Measurements from ENCODE around the gene IGF2BP1.
"Not testable (repeated sequence)": the region's sequence is repeated elsewhere in the genome, so short reads cannot be mapped to it uniquely, and the experiment has no call there.

Gene IGF2BP1

DNA sequence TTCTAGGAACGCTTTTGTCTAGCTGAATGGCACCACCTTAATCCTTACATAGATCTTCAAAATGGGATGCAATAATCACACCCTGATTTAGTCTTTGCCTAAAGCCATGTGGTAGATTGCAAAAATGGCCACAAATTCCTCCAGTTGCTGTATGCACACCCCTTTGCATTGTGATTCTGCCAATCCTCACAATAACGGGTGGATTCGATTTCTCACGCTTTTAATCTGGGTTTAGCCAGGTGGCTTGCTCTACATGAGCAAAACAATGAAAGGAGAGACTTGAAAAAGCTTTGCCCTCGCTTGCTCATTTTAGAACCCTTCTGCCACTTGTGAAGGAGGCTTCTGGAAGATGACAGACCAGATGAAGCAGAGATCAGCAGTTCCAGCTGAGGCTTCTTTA, 85.0 kb downstream of the IGF2BP1 start:
- H3K27me3 ChIP-seq (ENCODE audit: insufficient read depth, low read depth, severe bottlenecking), result no peaks in the 10 kb centered on the region
- no peak overlapping the region; the same call in 1 of the 2 replicates for H3K27ac ChIP-seq
- no peak overlapping the region for H3K4me3 ChIP-seq (ENCODE audit: low read depth, low read length)
- H3K9me3 ChIP-seq (ENCODE audit: severe bottlenecking), result peaks cover 12% of the 10 kb centered on the region
- no peak for DNase-seq
- H3K36me3 ChIP-seq, result no peaks in the 10 kb centered on the region
- TF ChIP-seq CTCF (IDR thresholded peaks at IDR 0.05; ENCODE audit: low read depth, low read length), result no peak

GRCh38 chr17:49085046-49085445, 87.9 kb downstream of the IGF2BP1 start:
- DNase-seq; H3K27ac ChIP-seq; H3K4me3 ChIP-seq (ENCODE audit: low read depth, low read length); H3K36me3 ChIP-seq; H3K9me3 ChIP-seq (ENCODE audit: severe bottlenecking); H3K27me3 ChIP-seq (ENCODE audit: insufficient read depth, low read depth, severe bottlenecking): not testable (repeated sequence)

DNA sequence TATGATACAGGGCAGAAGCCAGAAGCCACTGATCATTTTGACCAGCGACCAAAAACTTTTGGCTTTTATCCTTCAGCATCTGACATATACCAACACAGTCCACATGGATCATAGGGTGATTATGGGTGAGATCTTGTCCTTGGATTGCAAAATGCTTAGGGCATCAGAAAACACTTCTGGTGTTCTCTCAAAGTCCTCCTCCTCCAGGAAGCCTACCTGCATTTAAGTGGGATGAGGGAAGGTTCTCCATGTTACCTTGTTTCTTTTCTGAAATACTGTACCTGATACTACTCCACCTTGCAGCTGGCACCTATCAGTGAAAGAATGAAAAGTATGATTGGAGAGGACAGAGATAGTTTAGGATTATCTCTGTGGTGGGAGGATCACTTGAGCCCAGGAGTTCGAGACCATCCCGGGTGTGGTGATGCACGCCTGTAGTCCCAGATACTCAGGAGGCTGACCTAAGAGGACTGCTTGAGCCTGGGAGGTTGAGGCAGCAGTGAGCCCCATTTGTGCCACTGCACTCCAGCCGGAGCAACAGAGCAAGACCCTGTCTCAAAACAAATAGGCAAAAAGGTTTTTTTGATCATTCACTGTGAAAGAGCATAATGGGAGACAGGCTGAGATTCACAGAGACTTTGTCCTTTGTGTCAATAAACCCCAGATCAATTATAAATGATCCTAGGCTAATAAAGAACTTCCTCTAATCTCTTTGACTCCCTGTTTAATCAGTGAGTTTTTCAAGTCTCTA, 88.6 kb downstream of the IGF2BP1 start:
- TF ChIP-seq CTCF (IDR thresholded peaks at IDR 0.05; ENCODE audit: low read depth, low read length), result no peak
- H3K27me3 ChIP-seq (ENCODE audit: insufficient read depth, low read depth, severe bottlenecking), result no peaks in the 10 kb centered on the region
- no peak overlapping the region for H3K27ac ChIP-seq
- H3K36me3 ChIP-seq, result no peaks in the 10 kb centered on the region
- peaks cover 5% of the 10 kb centered on the region for H3K9me3 ChIP-seq (ENCODE audit: severe bottlenecking)
- DNase-seq, result no peak
- no peak overlapping the region for H3K4me3 ChIP-seq (ENCODE audit: low read depth, low read length)

DNA sequence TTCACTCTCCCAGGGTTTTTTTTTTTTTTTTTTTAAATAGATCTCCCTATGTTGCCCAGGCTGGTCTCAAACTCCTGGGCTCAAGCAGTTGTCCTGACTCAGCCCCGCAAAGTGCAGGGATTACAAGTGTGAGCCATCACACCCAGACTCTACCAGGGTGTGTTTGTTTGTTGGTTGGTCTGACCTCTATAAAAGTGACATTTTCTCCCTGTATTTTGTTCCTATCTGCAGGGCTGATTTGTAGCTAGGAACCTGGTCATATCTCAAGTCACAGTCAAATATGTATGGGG, 89.1 kb downstream of the IGF2BP1 start:
- Histone ChIP-seq H3K4me3 (ENCODE audit: low read depth, low read length) (no peak overlapping the region), H3K36me3 (no peaks in the 10 kb centered on the region), H3K9me3 (ENCODE audit: severe bottlenecking) (peaks cover 5% of the 10 kb centered on the region), H3K27me3 (ENCODE audit: insufficient read depth, low read depth, severe bottlenecking) (no peaks in the 10 kb centered on the region), H3K27ac (no peak overlapping the region)
- no peak for DNase-seq
- no peak for TF ChIP-seq CTCF (IDR thresholded peaks at IDR 0.05; ENCODE audit: low read depth, low read length)

DNA sequence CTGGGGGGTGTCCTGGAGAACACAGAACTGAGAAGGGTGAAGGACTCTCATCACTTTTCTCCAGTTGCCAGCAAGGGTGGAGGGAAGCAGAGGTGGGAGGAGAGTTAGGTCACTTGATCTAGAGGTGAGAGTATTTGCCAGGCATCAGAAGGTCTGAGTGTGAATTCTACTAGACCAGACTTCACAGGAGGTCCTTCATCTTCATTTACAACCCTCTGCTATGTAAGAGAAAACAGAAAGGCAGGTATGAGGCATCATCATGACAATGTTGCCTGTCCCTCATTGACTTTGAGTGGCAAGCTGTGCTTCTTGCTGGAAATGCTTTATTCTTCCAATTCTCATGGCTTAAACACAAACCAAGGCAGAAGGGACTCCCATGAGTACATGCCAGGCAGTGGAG, 89.5 kb downstream of the IGF2BP1 start:
- Histone ChIP-seq H3K27me3 (ENCODE audit: insufficient read depth, low read depth, severe bottlenecking) (no peaks in the 10 kb centered on the region), H3K4me3 (ENCODE audit: low read depth, low read length) (no peak overlapping the region), H3K36me3 (no peaks in the 10 kb centered on the region), H3K9me3 (ENCODE audit: severe bottlenecking) (peaks cover 5% of the 10 kb centered on the region), H3K27ac (no peak overlapping the region)
- TF ChIP-seq CTCF (IDR thresholded peaks at IDR 0.05; ENCODE audit: low read depth, low read length), result no peak
- DNase-seq, result no peak

GRCh38 chr17:49089094-49089493, 91.9 kb downstream of the IGF2BP1 start:
- TF ChIP-seq CTCF (IDR thresholded peaks at IDR 0.05; ENCODE audit: low read depth, low read length), result no peak
- no peak for DNase-seq
- Histone ChIP-seq H3K27ac (no peak overlapping the region), H3K9me3 (ENCODE audit: severe bottlenecking) (peaks cover 5% of the 10 kb centered on the region), H3K36me3 (no peaks in the 10 kb centered on the region), H3K4me3 (ENCODE audit: low read depth, low read length) (no peak overlapping the region), H3K27me3 (ENCODE audit: insufficient read depth, low read depth, severe bottlenecking) (no peaks in the 10 kb centered on the region)

All from WERI-Rb-1 (cell line).